ENCODE results near the gene NCAPG2. TPM values are rescaled to one million over a fixed set of nuclear protein-coding genes. Genes with fewer than 3 reads are reported as not detected.
A peak's percentile ranks its signal among the peaks of the same experiment; 100 is the strongest.

The NCAPG2 gene
- polyA plus RNA-seq, 1 donor (not counting 4 experiments of a cell fraction or from before 2014, with no cell fraction given) = 16.5 TPM

DNA sequence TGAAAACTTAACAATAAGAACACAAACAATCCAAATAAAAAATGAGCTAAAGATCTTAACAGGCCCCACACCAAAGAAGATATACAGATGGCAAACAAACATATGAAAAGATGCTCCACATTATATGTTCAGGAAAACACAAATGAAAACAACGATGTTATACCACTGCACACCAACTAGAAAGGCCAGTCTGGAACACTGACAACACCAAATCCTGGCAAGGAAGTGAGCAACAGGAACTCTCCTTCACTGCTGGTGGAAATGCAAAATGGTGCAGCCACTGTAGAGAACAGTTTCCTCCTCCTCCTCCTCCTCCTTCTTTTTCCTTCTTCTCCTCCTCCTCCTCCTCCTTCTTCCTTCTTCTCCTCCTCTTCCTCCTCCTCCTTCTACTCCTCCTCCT lies 12.2 kb upstream of the NCAPG2 start:
- Histone ChIP-seq H3K9me1 (ENCODE audit: control insufficient read depth, extremely low read depth, insufficient read depth, low read length) (no peaks in the 10 kb centered on the region), H3K27ac (ENCODE audit: control insufficient read depth, insufficient read depth, low read length) (no peak overlapping the region), H3K4me3 (ENCODE audit: control insufficient read depth in 2 of 3, extremely low read depth in 1 of 3, insufficient read depth in 2 of 3, low read depth in 1 of 3, low read length in 3 of 3) (no peak overlapping the region), H4K20me1 (ENCODE audit: control insufficient read depth, extremely low read depth, insufficient read depth, low read length) (no peaks in the 10 kb centered on the region), H3K36me3 (ENCODE audit: control insufficient read depth in 2 of 2, extremely low read depth in 1 of 2, insufficient read depth in 2 of 2, low read length in 2 of 2) (no peaks in the 10 kb centered on the region), H3K79me2 (ENCODE audit: control insufficient read depth, insufficient read depth, low read length) (no peaks in the 10 kb centered on the region), H3K4me2 (ENCODE audit: control insufficient read depth, extremely low read depth, insufficient read depth, low read depth, low read length) (no peak overlapping the region), H3K4me1 (ENCODE audit: control insufficient read depth, extremely low read depth, insufficient read depth, low read length) (no peaks in the 10 kb centered on the region), H3K27me3 (ENCODE audit: control insufficient read depth, extremely low read depth, insufficient read depth, low read length) (peaks cover 8% of the 10 kb centered on the region), H3K9me3 (ENCODE audit: control insufficient read depth, low read depth, low read length) (no peaks in the 10 kb centered on the region), H3K9ac (ENCODE audit: control insufficient read depth, extremely low read depth, insufficient read depth, low read length) (no peak overlapping the region), H2AFZ (ENCODE audit: control insufficient read depth, low read length) (no peak overlapping the region)
- DNase-seq (ENCODE audit: low read depth, low spot score) (no peak), FAIRE-seq (no peak)
- TF ChIP-seq EZH2 (IDR thresholded peaks at IDR 0.05; ENCODE audit: low read length) = no peak
- TF ChIP-seq, protein P1, sequence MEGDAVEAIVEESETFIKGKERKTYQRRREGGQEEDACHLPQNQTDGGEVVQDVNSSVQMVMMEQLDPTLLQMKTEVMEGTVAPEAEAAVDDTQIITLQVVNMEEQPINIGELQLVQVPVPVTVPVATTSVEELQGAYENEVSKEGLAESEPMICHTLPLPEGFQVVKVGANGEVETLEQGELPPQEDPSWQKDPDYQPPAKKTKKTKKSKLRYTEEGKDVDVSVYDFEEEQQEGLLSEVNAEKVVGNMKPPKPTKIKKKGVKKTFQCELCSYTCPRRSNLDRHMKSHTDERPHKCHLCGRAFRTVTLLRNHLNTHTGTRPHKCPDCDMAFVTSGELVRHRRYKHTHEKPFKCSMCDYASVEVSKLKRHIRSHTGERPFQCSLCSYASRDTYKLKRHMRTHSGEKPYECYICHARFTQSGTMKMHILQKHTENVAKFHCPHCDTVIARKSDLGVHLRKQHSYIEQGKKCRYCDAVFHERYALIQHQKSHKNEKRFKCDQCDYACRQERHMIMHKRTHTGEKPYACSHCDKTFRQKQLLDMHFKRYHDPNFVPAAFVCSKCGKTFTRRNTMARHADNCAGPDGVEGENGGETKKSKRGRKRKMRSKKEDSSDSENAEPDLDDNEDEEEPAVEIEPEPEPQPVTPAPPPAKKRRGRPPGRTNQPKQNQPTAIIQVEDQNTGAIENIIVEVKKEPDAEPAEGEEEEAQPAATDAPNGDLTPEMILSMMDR (optimal IDR thresholded peaks at IDR 0.05 in 1 of 3, IDR thresholded peaks at IDR 0.05 in 1 of 3, conservative IDR thresholded peaks at IDR 0.05 in 1 of 3; ENCODE audit: extremely low read depth in 1 of 3, insufficient read depth in 2 of 3, low read length in 3 of 3) = no peak
- dilution Hi-C loops (cut with MboI; ENCODE audit: extremely low pct_ligation_motif_present, low sequenced_read_pairs) = no loop called here

DNA sequence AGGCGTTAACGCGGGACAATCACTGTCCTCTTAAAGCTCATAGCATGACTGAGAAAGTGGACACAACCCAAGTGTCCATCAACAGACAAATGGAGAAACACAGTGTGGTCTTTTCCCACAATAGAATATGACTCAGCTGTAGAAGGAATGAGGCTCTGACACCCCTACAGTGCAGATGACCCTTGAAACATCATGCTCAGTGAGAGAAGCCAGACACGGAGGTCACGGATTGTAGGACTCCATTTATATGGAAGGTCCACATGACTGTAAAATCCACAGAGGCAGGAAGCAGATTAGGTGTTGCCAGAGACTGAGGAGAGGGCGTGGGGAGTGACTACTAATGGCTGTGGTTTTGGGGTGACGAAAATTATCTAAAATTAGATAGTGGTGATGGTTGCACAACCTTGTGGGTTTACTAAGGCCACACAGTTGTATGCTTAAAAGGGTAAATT lies 6.1 kb upstream of the NCAPG2 start:
- Histone ChIP-seq H3K9me3 (ENCODE audit: control insufficient read depth, low read depth, low read length) (no peaks in the 10 kb centered on the region), H3K4me2 (ENCODE audit: control insufficient read depth, extremely low read depth, insufficient read depth, low read depth, low read length) (peak overlapping the region; percentile 62), H3K9ac (ENCODE audit: control insufficient read depth, extremely low read depth, insufficient read depth, low read length) (no peak overlapping the region), H3K79me2 (ENCODE audit: control insufficient read depth, insufficient read depth, low read length) (no peaks in the 10 kb centered on the region), H3K4me3 (ENCODE audit: control insufficient read depth in 2 of 3, extremely low read depth in 1 of 3, insufficient read depth in 2 of 3, low read depth in 1 of 3, low read length in 3 of 3) (no peak overlapping the region), H3K36me3 (ENCODE audit: control insufficient read depth in 2 of 2, extremely low read depth in 1 of 2, insufficient read depth in 2 of 2, low read length in 2 of 2) (no peaks in the 10 kb centered on the region), H3K27ac (ENCODE audit: control insufficient read depth, insufficient read depth, low read length) (no peak overlapping the region), H3K27me3 (ENCODE audit: control insufficient read depth, extremely low read depth, insufficient read depth, low read length) (peaks cover under 1% of the 10 kb centered on the region), H2AFZ (ENCODE audit: control insufficient read depth, low read length) (no peak overlapping the region), H4K20me1 (ENCODE audit: control insufficient read depth, extremely low read depth, insufficient read depth, low read length) (no peaks in the 10 kb centered on the region), H3K4me1 (ENCODE audit: control insufficient read depth, extremely low read depth, insufficient read depth, low read length) (peaks cover 5% of the 10 kb centered on the region), H3K9me1 (ENCODE audit: control insufficient read depth, extremely low read depth, insufficient read depth, low read length) (no peaks in the 10 kb centered on the region)
- DNase-seq (ENCODE audit: low read depth, low spot score) (no peak), FAIRE-seq (peak; percentile 41)
- no peak for TF ChIP-seq EZH2 (IDR thresholded peaks at IDR 0.05; ENCODE audit: low read length)
- TF ChIP-seq, protein P1 (optimal IDR thresholded peaks at IDR 0.05 in 1 of 3, IDR thresholded peaks at IDR 0.05 in 1 of 3, conservative IDR thresholded peaks at IDR 0.05 in 1 of 3; ENCODE audit: extremely low read depth in 1 of 3, insufficient read depth in 2 of 3, low read length in 3 of 3) = no peak
- dilution Hi-C loops (cut with MboI; ENCODE audit: extremely low pct_ligation_motif_present, low sequenced_read_pairs) = no loop called here

Data from keratinocyte (primary cell).